OCI-LY1 (cell line): ENCODE data around the gene FARP1.

ENCODE experiments used
- H2AFZ ChIP-seq: fragments of 200-600 bp; sonication (generic), shearing (Covaris generic); 2 replicates; pipeline ENCODE4 v1.6.0; 2014; ENCODE audit warnings: antibody characterized with exemption, mild to moderate bottlenecking, low read length
- H3F3A ChIP-seq: fragments of 200-600 bp; sonication (generic), shearing (Covaris generic); 2 replicates; pipeline ENCODE4 v1.6.0; 2014; ENCODE audit warnings: mild to moderate bottlenecking, antibody characterized with exemption, low read length, moderate library complexity; ENCODE audit not compliant: insufficient read depth
- H3K27ac ChIP-seq: fragments of 200-600 bp; sonication (generic); 2 replicates; pipeline ENCODE4 v1.5.1; 2014; ENCODE audit warnings: low read length, mixed run types, mild to moderate bottlenecking, low read depth; ENCODE audit not compliant: poor library complexity, severe bottlenecking
- H3K27me3 ChIP-seq: fragments of 200-600 bp; sonication (generic); 2 replicates; pipeline ENCODE4 v1.6.0; 2014; ENCODE audit warnings: antibody characterized with exemption, mild to moderate bottlenecking, low read length, moderate library complexity; ENCODE audit not compliant: insufficient read depth
- H3K36me3 ChIP-seq: fragments of 200-600 bp; sonication (generic); 2 replicates; pipeline ENCODE4 v1.6.1; 2014; ENCODE audit warnings: mild to moderate bottlenecking, antibody characterized with exemption, low read length, moderate library complexity, mixed read lengths; ENCODE audit not compliant: insufficient read depth
- H3K4me1 ChIP-seq: fragments of 200-600 bp; sonication (generic); 2 replicates; pipeline ENCODE4 v1.5.1; 2014; ENCODE audit warnings: mild to moderate bottlenecking, low read length, moderate library complexity; ENCODE audit not compliant: insufficient read depth, severe bottlenecking
- H3K4me2 ChIP-seq: fragments of 200-600 bp; sonication (generic), shearing (Covaris generic); 2 replicates; pipeline ENCODE4 v1.6.1; 2014; ENCODE audit warnings: low read length
- H3K4me3 ChIP-seq: fragments of 200-600 bp; sonication (generic); 2 replicates; pipeline ENCODE4 v1.5.1; 2014; ENCODE audit warnings: low read length, low read depth, mild to moderate bottlenecking, mixed read lengths; ENCODE audit not compliant: poor library complexity, severe bottlenecking
- H3K79me2 ChIP-seq: fragments of 200-600 bp; shearing (Covaris generic); 2 replicates; pipeline ENCODE4 v1.6.1; 2016; ENCODE audit warnings: mixed run types, low read length, mixed read lengths; ENCODE audit not compliant: insufficient read depth
- H3K9ac ChIP-seq: fragments of 200-600 bp; sonication (generic), shearing (Covaris generic); 2 replicates; pipeline ENCODE4 v1.6.1; 2014; ENCODE audit warnings: mild to moderate bottlenecking, low read length, mixed read lengths
- H3K9me2 ChIP-seq: fragments of 200-600 bp; sonication (generic), shearing (Covaris generic); 2 replicates; pipeline ENCODE4 v1.6.1; 2014; ENCODE audit warnings: low read depth, mild to moderate bottlenecking, low read length, mixed read lengths
- H3K9me3 ChIP-seq: fragments of 200-600 bp; shearing (Covaris generic); 2 replicates; pipeline ENCODE4 v1.6.1; 2014; ENCODE audit warnings: low read length, mixed read lengths
- H4K20me1 ChIP-seq: fragments of 200-600 bp; sonication (generic), shearing (Covaris generic); 2 replicates; pipeline ENCODE4 v1.6.0; 2016; ENCODE audit warnings: mild to moderate bottlenecking, low read length; ENCODE audit not compliant: insufficient read depth
- EZH2 ChIP-seq: fragments of 200-600 bp; sonication (generic), shearing (Covaris generic); IDR thresholded peaks from 2 replicates; pipeline ENCODE4 v1.8.0; 2017; ENCODE audit warnings: borderline replicate concordance, mixed run types, mild to moderate bottlenecking, antibody characterized with exemption, low read length, moderate library complexity, mixed read lengths
- TF ChIP-seq, protein P1 (sequence below): fragments of 200-600 bp; sonication (generic), shearing (Covaris generic); IDR thresholded peaks from 2 replicates; pipeline ENCODE4 v1.5.1; 2017; ENCODE audit warnings: mild to moderate bottlenecking, antibody characterized with exemption, low read length, moderate library complexity, mixed read lengths

Gene FARP1

DNA sequence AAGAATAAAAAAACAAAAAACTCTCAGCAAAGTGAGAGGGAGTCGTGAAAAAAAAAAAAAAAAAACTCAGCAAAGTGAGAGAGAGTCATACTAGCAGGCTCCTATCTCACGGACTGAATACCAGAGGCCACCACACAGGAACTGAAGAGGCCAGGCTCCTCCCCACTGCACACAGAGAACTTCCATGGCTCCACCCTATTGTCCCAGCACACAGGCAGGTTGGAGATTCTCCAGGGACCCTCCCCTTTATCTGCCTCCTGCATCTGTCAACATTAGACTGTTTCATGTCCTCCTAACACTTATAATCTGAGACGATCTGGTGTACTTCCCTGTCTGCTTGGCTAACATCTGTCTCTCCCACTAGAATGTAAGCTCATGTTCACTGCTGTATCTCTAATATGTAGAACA, 37.0 kb upstream of the FARP1 start:
- Histone ChIP-seq H3K4me1 (no peaks in the 10 kb centered on the region), H2AFZ (no peak overlapping the region), H3K4me3 (no peak overlapping the region), H3K4me2 (no peak overlapping the region), H3K9ac (no peak overlapping the region), H3K27me3 (no peaks in the 10 kb centered on the region), H3K36me3 (no peaks in the 10 kb centered on the region), H3K9me3 (no peaks in the 10 kb centered on the region), H3K27ac (no peak overlapping the region), H3K9me2 (no peaks in the 10 kb centered on the region), H4K20me1 (no peaks in the 10 kb centered on the region), H3F3A (no peaks in the 10 kb centered on the region), H3K79me2 (no peaks in the 10 kb centered on the region)
- TF ChIP-seq, protein P1, sequence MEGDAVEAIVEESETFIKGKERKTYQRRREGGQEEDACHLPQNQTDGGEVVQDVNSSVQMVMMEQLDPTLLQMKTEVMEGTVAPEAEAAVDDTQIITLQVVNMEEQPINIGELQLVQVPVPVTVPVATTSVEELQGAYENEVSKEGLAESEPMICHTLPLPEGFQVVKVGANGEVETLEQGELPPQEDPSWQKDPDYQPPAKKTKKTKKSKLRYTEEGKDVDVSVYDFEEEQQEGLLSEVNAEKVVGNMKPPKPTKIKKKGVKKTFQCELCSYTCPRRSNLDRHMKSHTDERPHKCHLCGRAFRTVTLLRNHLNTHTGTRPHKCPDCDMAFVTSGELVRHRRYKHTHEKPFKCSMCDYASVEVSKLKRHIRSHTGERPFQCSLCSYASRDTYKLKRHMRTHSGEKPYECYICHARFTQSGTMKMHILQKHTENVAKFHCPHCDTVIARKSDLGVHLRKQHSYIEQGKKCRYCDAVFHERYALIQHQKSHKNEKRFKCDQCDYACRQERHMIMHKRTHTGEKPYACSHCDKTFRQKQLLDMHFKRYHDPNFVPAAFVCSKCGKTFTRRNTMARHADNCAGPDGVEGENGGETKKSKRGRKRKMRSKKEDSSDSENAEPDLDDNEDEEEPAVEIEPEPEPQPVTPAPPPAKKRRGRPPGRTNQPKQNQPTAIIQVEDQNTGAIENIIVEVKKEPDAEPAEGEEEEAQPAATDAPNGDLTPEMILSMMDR = no peak
- TF ChIP-seq EZH2 = no peak

DNA sequence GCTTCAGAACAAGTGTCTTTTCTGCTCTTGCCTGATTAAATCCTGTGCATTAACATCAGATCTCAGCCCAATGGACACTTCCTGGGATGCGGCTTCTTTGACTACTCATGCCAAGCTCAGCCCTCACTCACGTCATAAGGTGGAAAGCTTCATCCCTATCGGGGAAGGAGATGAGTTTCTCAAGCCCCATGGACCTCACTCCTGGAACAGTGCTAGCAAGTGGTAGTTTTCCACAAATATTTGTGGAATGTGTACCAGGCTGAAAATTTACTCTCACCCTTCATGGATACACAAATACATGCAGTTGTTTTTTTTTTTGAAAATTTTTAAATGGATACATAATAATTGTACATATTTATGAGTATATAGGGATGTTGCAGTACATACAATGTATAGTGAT, 34.6 kb upstream of the FARP1 start:
- no peak overlapping the region for H3K4me2 ChIP-seq
- no peak overlapping the region for H2AFZ ChIP-seq
- no peaks in the 10 kb centered on the region for H3K27me3 ChIP-seq
- H3K27ac ChIP-seq = no peak overlapping the region
- TF ChIP-seq, protein P1 = no peak
- no peak for TF ChIP-seq EZH2
- H3K36me3 ChIP-seq = no peaks in the 10 kb centered on the region
- no peaks in the 10 kb centered on the region for H3K4me1 ChIP-seq
- H3K79me2 ChIP-seq = no peaks in the 10 kb centered on the region
- no peaks in the 10 kb centered on the region for H3K9me2 ChIP-seq
- H3F3A ChIP-seq = no peaks in the 10 kb centered on the region
- H3K9ac ChIP-seq = no peak overlapping the region
- no peaks in the 10 kb centered on the region for H4K20me1 ChIP-seq
- no peak overlapping the region for H3K4me3 ChIP-seq
- no peaks in the 10 kb centered on the region for H3K9me3 ChIP-seq

DNA sequence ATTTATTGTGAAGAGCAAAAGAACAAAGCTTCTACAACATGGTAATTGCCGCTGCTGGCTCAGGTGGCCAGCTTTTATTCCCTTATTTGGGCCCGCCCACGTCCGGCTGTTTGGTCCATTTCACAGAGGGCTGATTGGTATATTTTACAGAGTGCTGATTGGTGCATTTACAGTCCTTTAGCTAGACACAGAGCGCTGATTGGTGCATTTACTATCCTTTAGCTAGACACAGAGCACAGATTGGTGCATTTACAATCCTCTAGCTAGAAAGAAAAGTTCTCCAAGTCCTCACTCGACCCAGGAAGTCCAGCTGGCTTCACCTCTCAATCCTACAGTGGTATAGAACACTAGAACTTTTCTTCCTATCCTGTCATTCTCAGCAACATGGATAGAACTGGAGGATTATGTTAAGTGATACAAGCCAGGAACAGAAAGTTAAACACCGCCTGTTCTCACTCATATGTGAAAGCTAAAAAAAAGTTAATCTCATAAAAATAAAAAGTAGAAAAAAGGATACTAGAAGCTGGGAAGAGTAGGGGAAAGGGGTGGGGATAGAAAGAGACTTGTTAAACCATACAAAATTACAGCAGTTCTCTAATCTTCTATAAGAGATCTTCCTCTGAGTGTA, 33.6 kb upstream of the FARP1 start:
- Histone ChIP-seq H4K20me1 (no peaks in the 10 kb centered on the region), H3K4me3 (no peak overlapping the region), H3K9ac (no peak overlapping the region), H3K36me3 (no peaks in the 10 kb centered on the region), H3K9me3 (no peaks in the 10 kb centered on the region), H3K4me2 (no peak overlapping the region), H3K27ac (no peak overlapping the region), H3K79me2 (no peaks in the 10 kb centered on the region), H3K4me1 (no peaks in the 10 kb centered on the region), H3K9me2 (no peaks in the 10 kb centered on the region), H3K27me3 (no peaks in the 10 kb centered on the region), H2AFZ (no peak overlapping the region), H3F3A (no peaks in the 10 kb centered on the region)
- no peak for TF ChIP-seq EZH2

DNA sequence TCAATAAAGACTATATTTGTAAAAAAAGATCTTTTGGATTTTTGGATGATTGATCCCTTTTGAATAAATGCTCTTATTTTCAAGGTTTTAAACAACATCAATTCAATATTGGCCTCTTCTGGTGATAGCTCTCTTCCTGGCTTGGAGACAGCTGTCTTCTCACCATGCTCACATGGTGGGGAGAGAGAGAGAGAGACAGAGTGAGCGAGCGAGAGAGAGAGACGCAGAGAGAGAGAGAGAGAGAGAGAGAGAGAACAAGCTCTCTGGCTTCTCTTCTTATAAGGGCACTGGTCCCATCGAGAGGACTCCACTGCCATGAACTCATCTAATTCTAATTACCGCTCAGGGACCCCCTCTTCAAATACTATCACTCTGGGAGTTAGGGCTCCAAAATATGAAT, 32.1 kb upstream of the FARP1 start:
- Histone ChIP-seq H3K9me2 (no peaks in the 10 kb centered on the region), H3K79me2 (no peaks in the 10 kb centered on the region), H3K9me3 (no peaks in the 10 kb centered on the region), H2AFZ (no peak overlapping the region), H3K36me3 (no peaks in the 10 kb centered on the region), H4K20me1 (no peaks in the 10 kb centered on the region), H3K27me3 (no peaks in the 10 kb centered on the region), H3K4me1 (no peaks in the 10 kb centered on the region), H3K27ac (no peak overlapping the region), H3K4me2 (no peak overlapping the region), H3K9ac (no peak overlapping the region), H3F3A (no peaks in the 10 kb centered on the region), H3K4me3 (no peak overlapping the region)
- no peak for TF ChIP-seq EZH2
- TF ChIP-seq, protein P1 = no peak
